ENCODE data around the gene CCDC18.

GRCh38 chr1:93206567-93206954 is 26.0 kb downstream of the CCDC18 start:
- no peak for TF ChIP-seq PPARA (CRISPR knock-in tag; IDR thresholded peaks at IDR 0.05; ENCODE audit: borderline replicate concordance)
- TF ChIP-seq ZFP30 (CRISPR knock-in tag; IDR thresholded peaks at IDR 0.05): no peak
- no peak for TF ChIP-seq ARNTL (CRISPR knock-in tag; IDR thresholded peaks at IDR 0.05; ENCODE audit: borderline replicate concordance, low read depth)
- no peak for TF ChIP-seq SNAI2 (CRISPR knock-in tag; IDR thresholded peaks at IDR 0.05)
- TF ChIP-seq, protein P1, sequence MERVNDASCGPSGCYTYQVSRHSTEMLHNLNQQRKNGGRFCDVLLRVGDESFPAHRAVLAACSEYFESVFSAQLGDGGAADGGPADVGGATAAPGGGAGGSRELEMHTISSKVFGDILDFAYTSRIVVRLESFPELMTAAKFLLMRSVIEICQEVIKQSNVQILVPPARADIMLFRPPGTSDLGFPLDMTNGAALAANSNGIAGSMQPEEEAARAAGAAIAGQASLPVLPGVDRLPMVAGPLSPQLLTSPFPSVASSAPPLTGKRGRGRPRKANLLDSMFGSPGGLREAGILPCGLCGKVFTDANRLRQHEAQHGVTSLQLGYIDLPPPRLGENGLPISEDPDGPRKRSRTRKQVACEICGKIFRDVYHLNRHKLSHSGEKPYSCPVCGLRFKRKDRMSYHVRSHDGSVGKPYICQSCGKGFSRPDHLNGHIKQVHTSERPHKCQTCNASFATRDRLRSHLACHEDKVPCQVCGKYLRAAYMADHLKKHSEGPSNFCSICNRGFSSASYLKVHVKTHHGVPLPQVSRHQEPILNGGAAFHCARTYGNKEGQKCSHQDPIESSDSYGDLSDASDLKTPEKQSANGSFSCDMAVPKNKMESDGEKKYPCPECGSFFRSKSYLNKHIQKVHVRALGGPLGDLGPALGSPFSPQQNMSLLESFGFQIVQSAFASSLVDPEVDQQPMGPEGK (CRISPR knock-in tag; IDR thresholded peaks at IDR 0.05; ENCODE audit: borderline replicate concordance): no peak
- TF ChIP-seq GLIS3 (CRISPR knock-in tag; IDR thresholded peaks at IDR 0.05): no peak
- TF ChIP-seq RARB (CRISPR knock-in tag; IDR thresholded peaks at IDR 0.05): no peak
- no peak for TF ChIP-seq ZNF70 (CRISPR knock-in tag; IDR thresholded peaks at IDR 0.05)
- TF ChIP-seq TOX (CRISPR knock-in tag; IDR thresholded peaks at IDR 0.05; ENCODE audit: borderline replicate concordance): no peak
- TF ChIP-seq ISL1 (CRISPR knock-in tag; IDR thresholded peaks at IDR 0.05): no peak
- TF ChIP-seq, protein P2, sequence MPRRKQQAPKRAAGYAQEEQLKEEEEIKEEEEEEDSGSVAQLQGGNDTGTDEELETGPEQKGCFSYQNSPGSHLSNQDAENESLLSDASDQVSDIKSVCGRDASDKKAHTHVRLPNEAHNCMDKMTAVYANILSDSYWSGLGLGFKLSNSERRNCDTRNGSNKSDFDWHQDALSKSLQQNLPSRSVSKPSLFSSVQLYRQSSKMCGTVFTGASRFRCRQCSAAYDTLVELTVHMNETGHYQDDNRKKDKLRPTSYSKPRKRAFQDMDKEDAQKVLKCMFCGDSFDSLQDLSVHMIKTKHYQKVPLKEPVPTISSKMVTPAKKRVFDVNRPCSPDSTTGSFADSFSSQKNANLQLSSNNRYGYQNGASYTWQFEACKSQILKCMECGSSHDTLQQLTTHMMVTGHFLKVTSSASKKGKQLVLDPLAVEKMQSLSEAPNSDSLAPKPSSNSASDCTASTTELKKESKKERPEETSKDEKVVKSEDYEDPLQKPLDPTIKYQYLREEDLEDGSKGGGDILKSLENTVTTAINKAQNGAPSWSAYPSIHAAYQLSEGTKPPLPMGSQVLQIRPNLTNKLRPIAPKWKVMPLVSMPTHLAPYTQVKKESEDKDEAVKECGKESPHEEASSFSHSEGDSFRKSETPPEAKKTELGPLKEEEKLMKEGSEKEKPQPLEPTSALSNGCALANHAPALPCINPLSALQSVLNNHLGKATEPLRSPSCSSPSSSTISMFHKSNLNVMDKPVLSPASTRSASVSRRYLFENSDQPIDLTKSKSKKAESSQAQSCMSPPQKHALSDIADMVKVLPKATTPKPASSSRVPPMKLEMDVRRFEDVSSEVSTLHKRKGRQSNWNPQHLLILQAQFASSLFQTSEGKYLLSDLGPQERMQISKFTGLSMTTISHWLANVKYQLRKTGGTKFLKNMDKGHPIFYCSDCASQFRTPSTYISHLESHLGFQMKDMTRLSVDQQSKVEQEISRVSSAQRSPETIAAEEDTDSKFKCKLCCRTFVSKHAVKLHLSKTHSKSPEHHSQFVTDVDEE (CRISPR knock-in tag; IDR thresholded peaks at IDR 0.05): no peak
- TF ChIP-seq, protein P3, sequence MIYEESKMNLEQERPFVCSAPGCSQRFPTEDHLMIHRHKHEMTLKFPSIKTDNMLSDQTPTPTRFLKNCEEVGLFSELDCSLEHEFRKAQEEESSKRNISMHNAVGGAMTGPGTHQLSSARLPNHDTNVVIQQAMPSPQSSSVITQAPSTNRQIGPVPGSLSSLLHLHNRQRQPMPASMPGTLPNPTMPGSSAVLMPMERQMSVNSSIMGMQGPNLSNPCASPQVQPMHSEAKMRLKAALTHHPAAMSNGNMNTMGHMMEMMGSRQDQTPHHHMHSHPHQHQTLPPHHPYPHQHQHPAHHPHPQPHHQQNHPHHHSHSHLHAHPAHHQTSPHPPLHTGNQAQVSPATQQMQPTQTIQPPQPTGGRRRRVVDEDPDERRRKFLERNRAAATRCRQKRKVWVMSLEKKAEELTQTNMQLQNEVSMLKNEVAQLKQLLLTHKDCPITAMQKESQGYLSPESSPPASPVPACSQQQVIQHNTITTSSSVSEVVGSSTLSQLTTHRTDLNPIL (CRISPR knock-in tag; IDR thresholded peaks at IDR 0.05; ENCODE audit: low read depth): no peak
- TF ChIP-seq, protein P4, sequence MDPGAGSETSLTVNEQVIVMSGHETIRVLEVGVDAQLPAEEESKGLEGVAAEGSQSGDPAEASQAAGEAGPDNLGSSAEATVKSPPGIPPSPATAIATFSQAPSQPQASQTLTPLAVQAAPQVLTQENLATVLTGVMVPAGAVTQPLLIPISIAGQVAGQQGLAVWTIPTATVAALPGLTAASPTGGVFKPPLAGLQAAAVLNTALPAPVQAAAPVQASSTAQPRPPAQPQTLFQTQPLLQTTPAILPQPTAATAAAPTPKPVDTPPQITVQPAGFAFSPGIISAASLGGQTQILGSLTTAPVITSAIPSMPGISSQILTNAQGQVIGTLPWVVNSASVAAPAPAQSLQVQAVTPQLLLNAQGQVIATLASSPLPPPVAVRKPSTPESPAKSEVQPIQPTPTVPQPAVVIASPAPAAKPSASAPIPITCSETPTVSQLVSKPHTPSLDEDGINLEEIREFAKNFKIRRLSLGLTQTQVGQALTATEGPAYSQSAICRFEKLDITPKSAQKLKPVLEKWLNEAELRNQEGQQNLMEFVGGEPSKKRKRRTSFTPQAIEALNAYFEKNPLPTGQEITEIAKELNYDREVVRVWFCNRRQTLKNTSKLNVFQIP (CRISPR knock-in tag; IDR thresholded peaks at IDR 0.05; ENCODE audit: borderline replicate concordance, low read depth): no peak
- TF ChIP-seq CSRNP3 (CRISPR knock-in tag; IDR thresholded peaks at IDR 0.05): no peak
